ENCODE results near the gene ADCK2.
"Not testable (repeated sequence)": the region's sequence is repeated elsewhere in the genome, so short reads cannot be mapped to it uniquely, and the experiment has no call there.

The ADCK2 gene

DNA sequence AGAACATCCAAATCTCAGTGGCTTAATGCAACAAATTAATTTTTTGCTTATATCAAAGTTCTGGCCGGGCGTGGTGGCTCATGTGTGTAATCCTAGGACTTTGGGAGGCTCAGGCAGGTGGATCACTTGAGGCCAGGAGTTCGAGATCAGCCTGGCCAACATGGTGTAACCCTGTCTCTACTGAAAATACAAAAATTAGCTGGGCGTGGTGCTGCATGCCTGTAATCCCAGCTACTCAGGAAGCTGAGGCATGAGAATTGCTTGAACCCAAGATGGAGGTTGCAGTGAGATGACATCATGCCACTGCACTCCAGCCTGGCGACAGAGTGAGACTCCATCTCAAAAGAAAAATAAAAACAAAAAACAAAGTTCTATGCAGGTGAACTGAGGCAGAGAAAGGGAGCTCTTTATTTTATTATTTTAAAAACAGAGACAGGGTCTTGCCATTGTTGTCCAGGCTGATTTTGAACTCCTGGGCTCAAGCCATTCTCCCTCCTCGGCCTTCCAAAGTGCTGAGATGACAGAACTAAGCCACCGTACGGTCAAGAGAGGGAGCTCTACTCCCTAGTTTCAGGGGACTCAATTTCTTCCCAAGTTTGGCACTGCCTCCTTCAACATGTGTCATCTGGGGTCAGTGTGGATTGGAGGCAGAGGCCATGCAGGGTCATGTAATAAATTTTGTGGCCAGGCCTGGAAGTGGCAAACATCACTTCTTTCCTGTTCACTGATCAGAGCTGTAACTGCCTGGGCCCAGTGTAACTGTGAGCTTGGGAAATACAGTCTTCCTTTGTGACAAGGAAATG, 2.4 kb downstream of the ADCK2 start:
- peaks cover 5% of the 10 kb centered on the region; the same call in 1 of the 2 replicates for H3K36me3 ChIP-seq (ENCODE audit: insufficient read depth, low read length)
- no peaks in the 10 kb centered on the region for H3K9me3 ChIP-seq (ENCODE audit: low read depth, low read length)
- H3K4me3 ChIP-seq: no peak overlapping the region
- TF ChIP-seq FOXP2 (optimal IDR thresholded peaks at IDR 0.05; ENCODE audit: control extremely low read depth, extremely low read length, insufficient read depth) (no peak), EZH2 (IDR thresholded peaks at IDR 0.05) (no peak), POLR2AphosphoS5 (IDR thresholded peaks at IDR 0.05; ENCODE audit: borderline replicate concordance, low read depth, low read length) (no peak)
- no peak overlapping the region for H3K9ac ChIP-seq (ENCODE audit: insufficient read length)
- no peak for DNase-seq (ENCODE audit: low read depth, low spot score)
- no peak overlapping the region for H3K27ac ChIP-seq

DNA sequence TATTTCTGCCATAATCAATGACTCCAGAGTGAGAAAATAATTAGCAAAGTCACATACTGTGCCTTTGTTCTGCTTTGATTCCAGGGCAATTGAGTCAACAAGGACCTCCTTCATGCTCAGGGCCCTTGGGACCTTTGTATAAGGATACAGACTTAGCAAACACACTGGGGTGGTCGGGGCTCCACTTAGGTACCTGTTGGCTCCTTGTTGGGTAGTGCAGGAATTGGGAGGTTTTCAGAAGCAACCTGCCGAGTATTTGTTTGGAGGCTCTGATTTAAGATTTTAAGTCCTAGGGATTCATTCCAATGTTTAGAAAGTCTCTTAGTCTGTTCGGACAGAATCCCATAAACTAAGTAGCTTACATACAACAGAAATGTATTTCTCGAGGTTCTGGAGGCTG, 3.0 kb downstream of the ADCK2 start:
- Histone ChIP-seq H3K9me3 (ENCODE audit: low read depth, low read length) (no peaks in the 10 kb centered on the region), H3K4me3 (no peak overlapping the region), H3K36me3 (ENCODE audit: insufficient read depth, low read length) (peaks cover 11% of the 10 kb centered on the region), H3K27ac (no peak overlapping the region), H3K9ac (ENCODE audit: insufficient read length) (no peak overlapping the region)
- TF ChIP-seq FOXP2 (optimal IDR thresholded peaks at IDR 0.05; ENCODE audit: control extremely low read depth, extremely low read length, insufficient read depth): no peak
- no peak for TF ChIP-seq EZH2 (IDR thresholded peaks at IDR 0.05)
- TF ChIP-seq POLR2AphosphoS5 (IDR thresholded peaks at IDR 0.05; ENCODE audit: borderline replicate concordance, low read depth, low read length): no peak
- no peak for DNase-seq (ENCODE audit: low read depth, low spot score)

DNA sequence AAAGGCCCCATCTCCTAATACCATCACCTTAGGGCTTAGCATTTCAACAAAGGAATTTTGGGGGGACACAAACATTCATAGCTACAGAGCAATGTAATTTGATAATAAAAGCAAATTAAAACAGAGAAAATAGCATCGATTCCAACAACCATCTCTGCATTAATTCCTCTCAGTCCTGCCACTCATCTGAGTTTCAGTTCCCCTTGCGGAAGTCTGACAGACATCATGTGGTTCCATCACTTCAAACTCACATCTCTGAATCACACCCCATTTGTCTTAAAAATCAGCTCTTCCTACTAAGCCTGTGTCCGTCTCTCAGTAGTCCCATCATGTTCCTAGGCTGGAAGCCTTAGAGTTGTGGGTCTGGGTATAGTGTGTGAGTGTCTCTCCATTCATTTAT, 3.6 kb downstream of the ADCK2 start:
- H3K27ac ChIP-seq: no peak overlapping the region
- no peaks in the 10 kb centered on the region for H3K9me3 ChIP-seq (ENCODE audit: low read depth, low read length)
- peaks cover 14% of the 10 kb centered on the region for H3K36me3 ChIP-seq (ENCODE audit: insufficient read depth, low read length)
- no peak for DNase-seq (ENCODE audit: low read depth, low spot score)
- H3K9ac ChIP-seq (ENCODE audit: insufficient read length): no peak overlapping the region
- H3K4me3 ChIP-seq: no peak overlapping the region
- TF ChIP-seq FOXP2 (optimal IDR thresholded peaks at IDR 0.05; ENCODE audit: control extremely low read depth, extremely low read length, insufficient read depth): no peak
- TF ChIP-seq POLR2AphosphoS5 (IDR thresholded peaks at IDR 0.05; ENCODE audit: borderline replicate concordance, low read depth, low read length): no peak
- TF ChIP-seq EZH2 (IDR thresholded peaks at IDR 0.05): no peak

- not testable (repeated sequence) for H3K27ac ChIP-seq; DNase-seq (ENCODE audit: low read depth, low spot score); H3K9ac ChIP-seq (ENCODE audit: insufficient read length); H3K9me3 ChIP-seq (ENCODE audit: low read depth, low read length); H3K4me3 ChIP-seq
- peaks cover 14% of the 10 kb centered on the region for H3K36me3 ChIP-seq (ENCODE audit: insufficient read depth, low read length)
Measured at GRCh38 chr7:140676956-140677355, 4.2 kb downstream of the ADCK2 start.

DNA sequence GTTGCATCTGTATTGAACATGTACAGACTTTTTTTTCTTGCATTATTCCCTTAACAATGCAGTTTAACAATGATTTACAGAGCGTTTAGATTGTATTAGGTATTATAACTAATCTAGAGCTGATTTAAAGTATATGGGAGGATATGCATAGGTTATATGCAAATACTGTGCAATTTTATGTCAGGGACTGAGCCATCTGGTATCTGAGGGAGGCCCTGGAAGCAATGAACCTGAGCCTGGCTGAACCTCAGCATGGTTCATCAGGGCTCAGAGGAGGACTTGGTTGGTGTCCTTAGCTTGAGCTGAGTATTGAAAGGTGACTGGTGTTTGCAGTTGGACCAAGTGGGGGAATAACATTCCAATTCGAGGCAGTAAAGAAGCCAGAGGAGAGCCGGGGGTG, 4.8 kb downstream of the ADCK2 start:
- no peak overlapping the region for H3K4me3 ChIP-seq
- peaks cover 14% of the 10 kb centered on the region for H3K36me3 ChIP-seq (ENCODE audit: insufficient read depth, low read length)
- no peak for DNase-seq (ENCODE audit: low read depth, low spot score)
- TF ChIP-seq FOXP2 (optimal IDR thresholded peaks at IDR 0.05; ENCODE audit: control extremely low read depth, extremely low read length, insufficient read depth): no peak
- no peak for TF ChIP-seq POLR2AphosphoS5 (IDR thresholded peaks at IDR 0.05; ENCODE audit: borderline replicate concordance, low read depth, low read length)
- TF ChIP-seq EZH2 (IDR thresholded peaks at IDR 0.05): no peak
- H3K27ac ChIP-seq: no peak overlapping the region
- no peak overlapping the region for H3K9ac ChIP-seq (ENCODE audit: insufficient read length)
- H3K9me3 ChIP-seq (ENCODE audit: low read depth, low read length): no peaks in the 10 kb centered on the region

DNA sequence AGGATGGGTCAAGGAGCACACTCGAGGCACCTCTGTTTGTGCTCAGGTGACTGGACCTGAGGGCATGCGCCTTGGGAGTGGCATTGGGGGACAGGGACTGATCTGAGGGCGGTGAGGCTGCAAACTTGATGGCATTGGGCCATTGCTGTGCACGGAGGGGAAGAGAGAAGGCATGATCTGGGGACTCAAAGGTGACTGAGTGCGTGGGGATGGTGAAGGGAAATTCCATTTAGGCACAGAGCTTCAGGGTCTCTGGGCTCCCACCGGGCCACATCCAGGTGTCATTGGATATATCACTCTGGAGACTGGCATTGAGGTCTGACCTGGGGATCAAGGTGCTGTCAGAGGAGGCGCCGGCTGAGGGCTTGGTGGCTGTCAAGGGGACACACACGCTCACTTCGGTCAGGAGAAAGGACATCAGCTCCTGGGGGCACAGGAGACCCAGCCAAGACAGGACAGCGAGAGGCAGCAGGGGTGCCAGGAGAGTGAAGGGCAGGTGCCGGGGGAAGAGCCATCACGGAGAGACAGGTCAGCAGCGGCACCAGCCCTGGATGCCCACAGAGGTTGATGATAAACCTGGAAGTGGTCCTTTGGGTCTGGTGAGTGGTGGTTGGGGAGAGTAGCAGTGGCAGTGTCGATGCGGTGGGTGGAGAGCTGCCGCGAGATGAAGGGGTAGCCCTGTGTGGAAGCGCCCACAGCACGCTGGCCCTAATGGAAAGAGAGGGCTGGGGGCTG, 5.5 kb downstream of the ADCK2 start:
- Histone ChIP-seq H3K4me3 (no peak overlapping the region), H3K36me3 (ENCODE audit: insufficient read depth, low read length) (peaks cover 14% of the 10 kb centered on the region), H3K9ac (ENCODE audit: insufficient read length) (no peak overlapping the region), H3K9me3 (ENCODE audit: low read depth, low read length) (no peaks in the 10 kb centered on the region), H3K27ac (no peak overlapping the region)
- TF ChIP-seq EZH2 (IDR thresholded peaks at IDR 0.05): no peak
- no peak for TF ChIP-seq FOXP2 (optimal IDR thresholded peaks at IDR 0.05; ENCODE audit: control extremely low read depth, extremely low read length, insufficient read depth)
- TF ChIP-seq POLR2AphosphoS5 (IDR thresholded peaks at IDR 0.05; ENCODE audit: borderline replicate concordance, low read depth, low read length): no peak
- DNase-seq (ENCODE audit: low read depth, low spot score): no peak

GRCh38 chr7:140678816-140679130, 6.0 kb downstream of the ADCK2 start:
- H3K9me3 ChIP-seq (ENCODE audit: low read depth, low read length): no peaks in the 10 kb centered on the region
- DNase-seq (ENCODE audit: low read depth, low spot score): no peak
- TF ChIP-seq FOXP2 (optimal IDR thresholded peaks at IDR 0.05; ENCODE audit: control extremely low read depth, extremely low read length, insufficient read depth) (no peak), EZH2 (IDR thresholded peaks at IDR 0.05) (no peak), POLR2AphosphoS5 (IDR thresholded peaks at IDR 0.05; ENCODE audit: borderline replicate concordance, low read depth, low read length) (no peak)
- no peak overlapping the region for H3K4me3 ChIP-seq
- H3K9ac ChIP-seq (ENCODE audit: insufficient read length): no peak overlapping the region
- peaks cover 14% of the 10 kb centered on the region for H3K36me3 ChIP-seq (ENCODE audit: insufficient read depth, low read length)
- no peak overlapping the region for H3K27ac ChIP-seq

DNA sequence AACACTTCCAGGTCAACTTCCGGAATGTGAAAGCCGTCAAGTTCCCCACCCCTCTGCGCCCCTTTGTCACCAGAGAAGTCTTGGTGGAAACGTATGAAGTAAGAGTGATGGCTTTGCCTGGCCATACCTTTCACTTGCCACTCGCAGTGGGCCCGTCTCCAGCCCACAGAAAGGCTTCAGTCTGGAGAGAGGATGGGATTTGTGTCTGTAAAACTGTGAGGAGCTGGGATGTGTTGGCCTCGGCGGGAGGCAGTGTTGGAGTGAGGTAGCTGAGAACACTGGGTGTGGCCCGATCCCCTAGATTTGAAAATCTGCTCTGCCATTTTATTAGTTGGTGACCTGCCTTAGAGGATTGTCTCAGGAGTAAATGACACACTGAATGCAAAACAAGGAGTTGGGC, 6.4 kb downstream of the ADCK2 start:
- H3K9me3 ChIP-seq (ENCODE audit: low read depth, low read length): no peaks in the 10 kb centered on the region
- no peak overlapping the region for H3K9ac ChIP-seq (ENCODE audit: insufficient read length)
- no peak overlapping the region for H3K27ac ChIP-seq
- no peak for TF ChIP-seq EZH2 (IDR thresholded peaks at IDR 0.05)
- no peak for TF ChIP-seq POLR2AphosphoS5 (IDR thresholded peaks at IDR 0.05; ENCODE audit: borderline replicate concordance, low read depth, low read length)
- no peak for TF ChIP-seq FOXP2 (optimal IDR thresholded peaks at IDR 0.05; ENCODE audit: control extremely low read depth, extremely low read length, insufficient read depth)
- no peak for DNase-seq (ENCODE audit: low read depth, low spot score)
- peaks cover 14% of the 10 kb centered on the region for H3K36me3 ChIP-seq (ENCODE audit: insufficient read depth, low read length)
- H3K4me3 ChIP-seq: no peak overlapping the region
